ENCODE measurements around the gene ABCA9. TPM values are rescaled to one million over a fixed set of nuclear protein-coding genes. Genes with fewer than 3 reads are reported as not detected.
"Not testable (repeated sequence)": the region's sequence is repeated elsewhere in the genome, so short reads cannot be mapped to it uniquely, and the experiment has no call there.

ABCA9 gene
- total RNA-seq, 1 donor: 23.2 TPM

- Histone ChIP-seq H3K9me3 (ENCODE audit: low read depth, low read length) (no peaks in the 10 kb centered on the region), H3K27me3 (ENCODE audit: insufficient read depth, low read length) (no peaks in the 10 kb centered on the region), H3K4me2 (ENCODE audit: insufficient read depth, low read length) (peak overlapping the region; percentile 70), H3K27ac (ENCODE audit: low read depth, low read length) (no peak overlapping the region), H4K20me1 (ENCODE audit: insufficient read depth, low read length) (no peaks in the 10 kb centered on the region), H3K4me3 (ENCODE audit: insufficient read depth, low read length) (peak overlapping the region; percentile 6), H3K36me3 (ENCODE audit: insufficient read depth, low read length) (no peaks in the 10 kb centered on the region), H3K79me2 (ENCODE audit: insufficient read depth, low read length) (peaks cover 8% of the 10 kb centered on the region), H2AFZ (ENCODE audit: low read length) (no peak overlapping the region), H3K4me1 (ENCODE audit: insufficient read depth, low read length) (peaks cover 13% of the 10 kb centered on the region)
- DNase-seq (ENCODE audit: insufficient read length, low spot score, missing footprints): no peak
- no peak for TF ChIP-seq CTCF (IDR thresholded peaks at IDR 0.05; ENCODE audit: extremely low read depth, low read depth, low read length)
These were observed 107.3 kb downstream of the ABCA9 start for GRCh38 chr17:68953340-68953997.

- H3K9me3 ChIP-seq (ENCODE audit: low read depth, low read length): no peaks in the 10 kb centered on the region
- H2AFZ ChIP-seq (ENCODE audit: low read length): no peak overlapping the region
- DNase-seq (ENCODE audit: insufficient read length, low spot score, missing footprints): no peak
- TF ChIP-seq CTCF (IDR thresholded peaks at IDR 0.05; ENCODE audit: extremely low read depth, low read depth, low read length): no peak
- no peaks in the 10 kb centered on the region for H3K36me3 ChIP-seq (ENCODE audit: insufficient read depth, low read length)
- H3K27me3 ChIP-seq (ENCODE audit: insufficient read depth, low read length): no peaks in the 10 kb centered on the region
- H3K79me2 ChIP-seq (ENCODE audit: insufficient read depth, low read length): peaks cover 8% of the 10 kb centered on the region
- no peaks in the 10 kb centered on the region for H4K20me1 ChIP-seq (ENCODE audit: insufficient read depth, low read length)
- H3K27ac ChIP-seq (ENCODE audit: low read depth, low read length): no peak overlapping the region
- no peak overlapping the region for H3K4me3 ChIP-seq (ENCODE audit: insufficient read depth, low read length)
- H3K4me2 ChIP-seq (ENCODE audit: insufficient read depth, low read length): no peak overlapping the region
- H3K4me1 ChIP-seq (ENCODE audit: insufficient read depth, low read length): peaks cover 13% of the 10 kb centered on the region
These were observed 110.0 kb downstream of the ABCA9 start for GRCh38 chr17:68950725-68951124.

- not testable (repeated sequence) for H3K4me2 ChIP-seq (ENCODE audit: insufficient read depth, low read length); DNase-seq (ENCODE audit: insufficient read length, low spot score, missing footprints); H3K27me3 ChIP-seq (ENCODE audit: insufficient read depth, low read length); H3K79me2 ChIP-seq (ENCODE audit: insufficient read depth, low read length); H3K9me3 ChIP-seq (ENCODE audit: low read depth, low read length); H2AFZ ChIP-seq (ENCODE audit: low read length); H3K27ac ChIP-seq (ENCODE audit: low read depth, low read length); H4K20me1 ChIP-seq (ENCODE audit: insufficient read depth, low read length); H3K4me3 ChIP-seq (ENCODE audit: insufficient read depth, low read length); H3K36me3 ChIP-seq (ENCODE audit: insufficient read depth, low read length); H3K4me1 ChIP-seq (ENCODE audit: insufficient read depth, low read length)
These were observed 112.9 kb downstream of the ABCA9 start for GRCh38 chr17:68947868-68948267.

GRCh38 chr17:68944435-68945035, 116.2 kb downstream of the ABCA9 start:
- Histone ChIP-seq H3K36me3 (ENCODE audit: insufficient read depth, low read length) (no peaks in the 10 kb centered on the region), H2AFZ (ENCODE audit: low read length) (no peak overlapping the region), H3K27ac (ENCODE audit: low read depth, low read length) (no peak overlapping the region), H3K4me2 (ENCODE audit: insufficient read depth, low read length) (no peak overlapping the region), H3K4me3 (ENCODE audit: insufficient read depth, low read length) (no peak overlapping the region), H3K4me1 (ENCODE audit: insufficient read depth, low read length) (no peaks in the 10 kb centered on the region), H3K9me3 (ENCODE audit: low read depth, low read length) (no peaks in the 10 kb centered on the region), H3K79me2 (ENCODE audit: insufficient read depth, low read length) (no peaks in the 10 kb centered on the region), H4K20me1 (ENCODE audit: insufficient read depth, low read length) (no peaks in the 10 kb centered on the region), H3K27me3 (ENCODE audit: insufficient read depth, low read length) (no peaks in the 10 kb centered on the region)
- TF ChIP-seq CTCF (IDR thresholded peaks at IDR 0.05; ENCODE audit: extremely low read depth, low read depth, low read length): no peak
- DNase-seq (ENCODE audit: insufficient read length, low spot score, missing footprints): no peak

- not testable (repeated sequence) for DNase-seq (ENCODE audit: insufficient read length, low spot score, missing footprints); H3K4me2 ChIP-seq (ENCODE audit: insufficient read depth, low read length); H3K4me3 ChIP-seq (ENCODE audit: insufficient read depth, low read length); H3K27me3 ChIP-seq (ENCODE audit: insufficient read depth, low read length); H3K9me3 ChIP-seq (ENCODE audit: low read depth, low read length); H4K20me1 ChIP-seq (ENCODE audit: insufficient read depth, low read length); H3K36me3 ChIP-seq (ENCODE audit: insufficient read depth, low read length); H3K27ac ChIP-seq (ENCODE audit: low read depth, low read length); H3K79me2 ChIP-seq (ENCODE audit: insufficient read depth, low read length); H2AFZ ChIP-seq (ENCODE audit: low read length); H3K4me1 ChIP-seq (ENCODE audit: insufficient read depth, low read length)
These were observed 116.9 kb downstream of the ABCA9 start for GRCh38 chr17:68943812-68944182.

Data from osteoblast (primary cell).